K562 (cell line): ENCODE results near the gene SEC22A. TPM values are rescaled to one million over a fixed set of nuclear protein-coding genes. Genes with fewer than 3 reads are reported as not detected.

Experiments used
- ATAC-seq: fragments of 200-7000 bp; cut with Tn5 transposase; 3 replicates; pipeline ENCODE4 v1.9.1; 2020; ENCODE audit warnings: moderate library complexity
- BruUV-seq: library from RNA; stranded (reverse); fragments of 400-500 nt; replicated peaks from 2 replicates; lab custom pipeline; 2021; lab: Mats Ljungman, UMichigan
- CTCF ChIA-PET: fragments of 300-600 bp; formaldehyde crosslinking; extraction: SDS; loops from one replicate; lab custom pipeline; 2021; ENCODE audit warnings: low intra/inter-chr PET ratio; lab: Yijun Ruan, JAX
- POLR2A ChIA-PET: fragments of 300-600, 350-650 bp; sonication (Branson Sonifier 250); formaldehyde crosslinking; extraction: SDS; loops from one replicate; lab custom pipeline; 2021; ENCODE audit warnings: antibody characterized with exemption, inconsistent platforms; lab: Yijun Ruan, JAX
- DNase-seq, 4 experiments: peaks; one replicate each; pipeline versions ENCODE4 v3.0.0 to v3.0.0-alpha.2; 2011 to 2018; ENCODE audit warnings: low spot score in 3 of 4, mixed read lengths in 3 of 4; ENCODE audit errors: extremely low read depth in 1 of 4
- FAIRE-seq: peaks from 2 replicates; lab custom pipeline; 2011; peaks lifted over from hg19 to GRCh38; lab: Jason Lieb, UNC
- H2AFZ ChIP-seq: 2 replicates; pipeline ENCODE4 v1.6.0; 2011; ENCODE audit warnings: low read depth, low read length, control low read depth, inconsistent platforms
- H3K27ac ChIP-seq: fragments of 200-600 bp; 3 replicates; pipeline ENCODE4 v1.8.0; 2011; ENCODE audit warnings: low read depth, mild to moderate bottlenecking, control low read depth, inconsistent platforms, low read length, moderate library complexity, mixed read lengths; ENCODE audit errors: extremely low read depth
- H3K27me3 ChIP-seq, 2 experiments: fragments of 300-600 bp in 1 of 2; 2 replicates in 1 of 2; 3 replicates in 1 of 2; pipeline versions ENCODE4 v1.6.0 to v1.8.0; 2011; ENCODE audit warnings: inconsistent platforms in 2 of 2, low read length in 2 of 2, mild to moderate bottlenecking in 1 of 2, mixed read lengths in 1 of 2, moderate library complexity in 1 of 2; ENCODE audit not compliant: control insufficient read depth in 2 of 2, insufficient read depth in 2 of 2
- H3K36me3 ChIP-seq: fragments of 300-600 bp; 3 replicates; pipeline ENCODE4 v1.8.0; 2011; ENCODE audit warnings: mild to moderate bottlenecking, low read length, inconsistent platforms; ENCODE audit not compliant: control insufficient read depth, insufficient read depth
- H3K4me1 ChIP-seq, 2 experiments: fragments of 200-600 bp in 1 of 2; replicated peaks in 1 of 2; 2 replicates in 1 of 2; 3 replicates in 1 of 2; pipeline versions ENCODE4 v1.5.1 to v1.8.0; 2011; ENCODE audit warnings: inconsistent platforms in 2 of 2, low read length in 2 of 2, mild to moderate bottlenecking in 1 of 2, mixed read lengths in 1 of 2, moderate library complexity in 1 of 2; ENCODE audit not compliant: control insufficient read depth in 2 of 2, insufficient read depth in 2 of 2
- H3K4me2 ChIP-seq: 2 replicates; pipeline ENCODE4 v1.6.1; 2011; ENCODE audit warnings: low read length, control low read depth, inconsistent platforms, mixed read lengths; ENCODE audit not compliant: insufficient read depth
- H3K4me3 ChIP-seq: fragments of 200-600 bp; sonication (generic), shearing (Covaris generic); 2 replicates; pipeline ENCODE4 v1.5.1; 2016; ENCODE audit warnings: control low read depth, inconsistent platforms
- H3K79me2 ChIP-seq: fragments of 200-600 bp; 3 replicates; pipeline ENCODE4 v1.8.0; 2011; ENCODE audit warnings: low read length, inconsistent platforms; ENCODE audit not compliant: control insufficient read depth, insufficient read depth
- H3K9ac ChIP-seq, 2 experiments: 2 replicates each; pipeline versions ENCODE4 v1.6.0 to v1.6.1; 2011; ENCODE audit warnings: low read depth in 2 of 2, low read length in 2 of 2, control low read depth in 1 of 2, inconsistent platforms in 1 of 2, mild to moderate bottlenecking in 1 of 2, mixed read lengths in 1 of 2; ENCODE audit not compliant: insufficient read depth in 1 of 2
- H3K9me1 ChIP-seq: one replicate; pipeline ENCODE4 v1.6.0; 2011; ENCODE audit warnings: inconsistent platforms, mild to moderate bottlenecking, low read length, moderate library complexity; ENCODE audit not compliant: control insufficient read depth, insufficient read depth
- H3K9me3 ChIP-seq: replicated peaks from 2 replicates; pipeline ENCODE4 v1.5.1; 2011; ENCODE audit warnings: low read depth, low read length, inconsistent platforms; ENCODE audit not compliant: control insufficient read depth, insufficient read depth
- H4K20me1 ChIP-seq: replicated peaks from 2 replicates; pipeline ENCODE4 v1.6.1; 2011; ENCODE audit warnings: low read length, inconsistent platforms, mixed read lengths; ENCODE audit not compliant: control insufficient read depth, insufficient read depth
- BRCA1 ChIP-seq, 2 experiments: fragments of 450-650 bp in 1 of 2; sonication (generic) in 1 of 2; formaldehyde crosslinking in 1 of 2; IDR thresholded peaks; 2 replicates each; pipeline versions ENCODE4 v1.5.0 to v1.6.1; 2017 to 2020; ENCODE audit warnings: mild to moderate bottlenecking in 1 of 2, missing genetic modification reagents in 1 of 2
- CBFA2T2 ChIP-seq: fragments of 450-650 bp; conservative IDR thresholded peaks from 2 replicates; pipeline ENCODE4 v1.6.1; 2017; ENCODE audit warnings: mild to moderate bottlenecking
- KDM2B ChIP-seq: fragments of 250-450 bp; sonication (Bioruptor Pico); IDR thresholded peaks from 2 replicates; pipeline ENCODE4 v1.8.0; 2021; ENCODE audit warnings: mild to moderate bottlenecking, moderate library complexity
- NR0B1 ChIP-seq: fragments of 450-650 bp; IDR thresholded peaks from one replicate; pipeline ENCODE4 v1.6.1; 2018; ENCODE audit warnings: mild to moderate bottlenecking, moderate library complexity; ENCODE audit not compliant: partially characterized antibody
- TEAD2 ChIP-seq: fragments of 450-650 bp; IDR thresholded peaks from 2 replicates; pipeline ENCODE4 v1.6.1; 2016; ENCODE audit warnings: missing genetic modification characterization, control low read depth, missing compliant biosample characterization
- ZKSCAN3 ChIP-seq: fragments of 250-450 bp; sonication (Bioruptor Pico); IDR thresholded peaks from 2 replicates; pipeline ENCODE4 v1.4.0; 2020
- ZNF282 ChIP-seq: sonication (generic); formaldehyde crosslinking; IDR thresholded peaks from 2 replicates; pipeline ENCODE4 v1.8.1; 2023; ENCODE audit warnings: missing genetic modification reagents
- WGBS: fragments of 100-300 bp; shearing (Covaris generic); methylation state at CpG from one replicate; pipeline ENCODE4 v1.1.6; 2016; ENCODE audit warnings: low coverage, mixed read lengths; ENCODE audit not compliant: insufficient coverage; ENCODE audit errors: missing lambda C conversion rate; 5-methylcytosine and 5-hydroxymethylcytosine counted together
- in situ Hi-C: fragments of 300-500 bp; cut with MboI; formaldehyde crosslinking; loops from 4 replicates; pipeline ENCODE4 v1.15.0; 2018; ENCODE audit warnings: inconsistent platforms, mixed read lengths
- intact Hi-C: fragments of 100-400 bp; cut with micrococcal nuclease; formaldehyde crosslinking; loops from 2 replicates; pipeline ENCODE4 v1.14.2; 2022
- polyA plus RNA-seq, 8 experiments: library from polyadenylated mRNA; depleted of rRNA in 4 of 8; stranded (reverse) in 5 of 8; unstranded in 3 of 8; fragments of >200 nt; fragmentation: Nextera tagmentation in 2 of 8; fragmentation: Illumina TruSeq in 1 of 8; extraction: Ambion mirVana in 2 of 8; extraction: Trizol in 1 of 8; gene quantifications; 2 replicates each; pipeline versions ENCODE4 v1.2.1 to v1.2.3, GENCODE V29; 2011 to 2014; ENCODE audit warnings: inconsistent platforms in 1 of 8, missing spikeins in 1 of 8
- total RNA-seq, 7 experiments: library from RNA; depleted of rRNA in 6 of 7; stranded (reverse); fragments of >200 nt in 6 of 7; fragmentation: Illumina TruSeq in 2 of 7; extraction: Trizol in 2 of 7; gene quantifications; 2 replicates each; pipeline versions ENCODE4 v1.2.1 to v1.2.3, GENCODE V29; 2011 to 2021; ENCODE audit warnings: low replicate concordance in 1 of 7
- TF ChIP-seq, protein P1 (sequence below): fragments of 250-450 bp; sonication (Bioruptor Pico); IDR thresholded peaks from 2 replicates; pipeline ENCODE4 v1.8.0; 2022; ENCODE audit warnings: moderate library complexity, mild to moderate bottlenecking, inconsistent platforms
- TF ChIP-seq, protein P2 (sequence below): fragments of 450-650 bp; IDR thresholded peaks from 2 replicates; pipeline ENCODE4 v1.6.1; 2017; ENCODE audit warnings: antibody characterized with exemption, mild to moderate bottlenecking
- TF ChIP-seq, protein P3 (sequence below): fragments of 450-650 bp; IDR thresholded peaks from 2 replicates; pipeline ENCODE4 v1.6.1; 2016; ENCODE audit warnings: low read depth, mild to moderate bottlenecking, moderate library complexity

SEC22A gene
- total and polyA plus RNA-seq, 9 of the 15 experiments (the other 6 are each of a cell fraction or from before 2014, with no cell fraction given): 7.9 to 44.5 (median 20.5) TPM

DNA sequence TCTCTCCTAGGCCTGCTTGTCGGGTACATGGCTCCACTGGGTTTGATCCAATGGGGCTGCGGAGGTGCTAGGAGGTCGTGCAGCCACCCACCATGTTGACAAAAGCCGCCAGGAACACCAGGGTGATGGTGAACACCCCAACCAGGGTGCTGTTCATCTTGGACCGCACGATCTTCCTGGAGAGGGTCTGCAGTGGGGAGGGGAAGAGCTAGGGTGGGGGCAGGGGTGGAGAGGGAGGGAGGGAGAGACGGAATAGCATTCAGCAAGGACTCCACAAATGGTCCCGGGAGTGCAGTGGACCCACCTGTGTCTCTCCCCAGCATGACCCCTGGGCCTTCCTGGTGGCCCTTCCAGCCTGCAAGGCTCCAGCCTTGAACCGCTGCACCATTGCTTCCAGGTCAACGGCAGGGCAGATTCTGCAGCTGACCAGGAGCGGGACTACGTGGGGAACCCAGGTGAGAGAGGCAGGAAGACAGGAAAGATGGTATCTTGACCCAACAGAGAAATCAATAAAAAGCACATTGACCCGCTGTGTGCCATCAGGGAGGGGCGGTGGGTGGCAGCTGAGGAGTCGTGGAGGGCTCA lies 102.3 kb downstream of the SEC22A start:
- H4K20me1 ChIP-seq: no peaks in the 10 kb centered on the region
- H3K4me2 ChIP-seq: no peak overlapping the region
- no peak for ATAC-seq
- no peaks in the 10 kb centered on the region for H3K4me1 ChIP-seq
- BruUV-seq: no TSS peak
- DNase-seq: no peak
- H3K79me2 ChIP-seq: no peaks in the 10 kb centered on the region
- intact Hi-C loops: no loop called here
- 2% methylated on average over 7 of the region's 15 CpGs for WGBS
- peaks cover 2 to 18% of the 10 kb centered on the region in 2 experiments; a peak in 3 of 5 replicates for H3K27me3 ChIP-seq
- ChIA-PET CTCF (interaction anchor here (0.7 kb wide), 1 partner anchor 85 kb away, joined by 4 read pairs; no protein-coding TSS in a partner anchor), POLR2A (no interaction called here)
- FAIRE-seq: no peak
- no peak overlapping the region for H3K9ac ChIP-seq
- in situ Hi-C loops: no loop called here
- H3K27ac ChIP-seq: no peak overlapping the region
- H3K36me3 ChIP-seq: no peaks in the 10 kb centered on the region
- TF ChIP-seq BRCA1 (IDR thresholded peaks at IDR 0.05) (no peak), BRCA1 (CRISPR knock-in tag; IDR thresholded peaks at IDR 0.05) (no peak), ZNF282 (CRISPR knock-in tag) (no peak), CBFA2T2 (no peak), KDM2B (CRISPR knock-in tag) (no peak), TEAD2 (tag) (no peak), ZKSCAN3 (CRISPR knock-in tag) (no peak), NR0B1 (no peak)
- TF ChIP-seq, protein P1, sequence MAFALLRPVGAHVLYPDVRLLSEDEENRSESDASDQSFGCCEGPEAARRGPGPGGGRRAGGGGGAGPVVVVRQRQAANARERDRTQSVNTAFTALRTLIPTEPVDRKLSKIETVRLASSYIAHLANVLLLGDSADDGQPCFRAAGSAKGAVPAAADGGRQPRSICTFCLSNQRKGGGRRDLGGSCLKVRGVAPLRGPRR (CRISPR knock-in tag): no peak
- TF ChIP-seq, protein P2, sequence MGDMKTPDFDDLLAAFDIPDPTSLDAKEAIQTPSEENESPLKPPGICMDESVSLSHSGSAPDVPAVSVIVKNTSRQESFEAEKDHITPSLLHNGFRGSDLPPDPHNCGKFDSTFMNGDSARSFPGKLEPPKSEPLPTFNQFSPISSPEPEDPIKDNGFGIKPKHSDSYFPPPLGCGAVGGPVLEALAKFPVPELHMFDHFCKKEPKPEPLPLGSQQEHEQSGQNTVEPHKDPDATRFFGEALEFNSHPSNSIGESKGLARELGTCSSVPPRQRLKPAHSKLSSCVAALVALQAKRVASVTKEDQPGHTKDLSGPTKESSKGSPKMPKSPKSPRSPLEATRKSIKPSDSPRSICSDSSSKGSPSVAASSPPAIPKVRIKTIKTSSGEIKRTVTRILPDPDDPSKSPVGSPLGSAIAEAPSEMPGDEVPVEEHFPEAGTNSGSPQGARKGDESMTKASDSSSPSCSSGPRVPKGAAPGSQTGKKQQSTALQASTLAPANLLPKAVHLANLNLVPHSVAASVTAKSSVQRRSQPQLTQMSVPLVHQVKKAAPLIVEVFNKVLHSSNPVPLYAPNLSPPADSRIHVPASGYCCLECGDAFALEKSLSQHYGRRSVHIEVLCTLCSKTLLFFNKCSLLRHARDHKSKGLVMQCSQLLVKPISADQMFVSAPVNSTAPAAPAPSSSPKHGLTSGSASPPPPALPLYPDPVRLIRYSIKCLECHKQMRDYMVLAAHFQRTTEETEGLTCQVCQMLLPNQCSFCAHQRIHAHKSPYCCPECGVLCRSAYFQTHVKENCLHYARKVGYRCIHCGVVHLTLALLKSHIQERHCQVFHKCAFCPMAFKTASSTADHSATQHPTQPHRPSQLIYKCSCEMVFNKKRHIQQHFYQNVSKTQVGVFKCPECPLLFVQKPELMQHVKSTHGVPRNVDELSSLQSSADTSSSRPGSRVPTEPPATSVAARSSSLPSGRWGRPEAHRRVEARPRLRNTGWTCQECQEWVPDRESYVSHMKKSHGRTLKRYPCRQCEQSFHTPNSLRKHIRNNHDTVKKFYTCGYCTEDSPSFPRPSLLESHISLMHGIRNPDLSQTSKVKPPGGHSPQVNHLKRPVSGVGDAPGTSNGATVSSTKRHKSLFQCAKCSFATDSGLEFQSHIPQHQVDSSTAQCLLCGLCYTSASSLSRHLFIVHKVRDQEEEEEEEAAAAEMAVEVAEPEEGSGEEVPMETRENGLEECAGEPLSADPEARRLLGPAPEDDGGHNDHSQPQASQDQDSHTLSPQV: no peak
- TF ChIP-seq, protein P3, sequence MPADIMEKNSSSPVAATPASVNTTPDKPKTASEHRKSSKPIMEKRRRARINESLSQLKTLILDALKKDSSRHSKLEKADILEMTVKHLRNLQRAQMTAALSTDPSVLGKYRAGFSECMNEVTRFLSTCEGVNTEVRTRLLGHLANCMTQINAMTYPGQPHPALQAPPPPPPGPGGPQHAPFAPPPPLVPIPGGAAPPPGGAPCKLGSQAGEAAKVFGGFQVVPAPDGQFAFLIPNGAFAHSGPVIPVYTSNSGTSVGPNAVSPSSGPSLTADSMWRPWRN: no peak
- no peaks in the 10 kb centered on the region for H3K9me3 ChIP-seq
- H3K9me1 ChIP-seq: no peaks in the 10 kb centered on the region
- H2AFZ ChIP-seq: no peak overlapping the region
- H3K4me3 ChIP-seq: no peak overlapping the region
